ENCODE data around the gene GTF2H1. TPM values are rescaled to one million over a fixed set of nuclear protein-coding genes. Genes with fewer than 3 reads are reported as not detected.

GTF2H1 gene
- total RNA-seq, 2 donors from 2014 or later = 22.2 to 22.4 TPM

DNA sequence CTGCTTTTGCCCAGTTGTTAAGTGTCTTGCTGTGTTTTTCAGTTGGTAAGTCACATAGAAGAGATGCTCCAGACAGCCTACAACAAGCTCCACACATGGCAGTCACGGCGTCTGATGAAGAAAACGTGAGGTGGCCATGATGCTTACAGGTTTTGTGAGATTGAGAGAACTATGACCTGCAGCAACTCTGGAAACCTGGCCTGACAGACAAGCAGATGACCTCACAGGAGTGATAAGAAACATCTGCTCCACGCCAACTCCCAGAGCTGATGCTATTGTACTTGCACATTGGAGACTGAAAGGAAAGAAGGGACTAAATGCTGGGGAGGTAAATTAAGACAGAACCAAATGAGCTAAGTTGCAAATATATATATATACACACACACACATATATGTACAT is 43.4 kb downstream of the GTF2H1 start:
- ATAC-seq = no peak
- intact Hi-C loops (cut with DNase I) = loop anchor here in 1 of 2 donors (5.0 kb wide), 1 partner anchor 42 kb away; no protein-coding TSS in a partner anchor
- no peak for DNase-seq

DNA sequence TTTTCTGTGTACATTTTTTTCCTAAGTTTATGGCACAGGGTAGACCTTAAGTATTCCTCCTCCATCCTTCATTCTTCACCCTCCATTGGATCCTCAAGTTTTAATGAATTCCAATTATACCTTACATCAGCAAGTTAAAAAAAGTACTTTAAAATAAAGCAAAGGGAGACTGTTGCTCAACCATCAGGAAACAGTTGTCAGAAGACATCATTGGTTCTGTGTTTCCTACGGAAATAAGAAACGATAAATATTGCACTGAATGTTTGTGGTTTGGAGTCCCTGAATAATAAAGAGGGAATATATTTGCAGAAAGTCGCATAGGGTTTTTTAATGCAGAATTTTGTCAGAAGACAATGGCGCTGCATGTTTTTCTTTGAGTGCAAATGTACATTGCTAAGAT is 43.9 kb downstream of the GTF2H1 start:
- ATAC-seq = no peak
- intact Hi-C loops (cut with DNase I) = loop anchor here in 1 of 2 donors (5.0 kb wide), 1 partner anchor 41 kb away; no protein-coding TSS in a partner anchor
- DNase-seq = no peak

DNA sequence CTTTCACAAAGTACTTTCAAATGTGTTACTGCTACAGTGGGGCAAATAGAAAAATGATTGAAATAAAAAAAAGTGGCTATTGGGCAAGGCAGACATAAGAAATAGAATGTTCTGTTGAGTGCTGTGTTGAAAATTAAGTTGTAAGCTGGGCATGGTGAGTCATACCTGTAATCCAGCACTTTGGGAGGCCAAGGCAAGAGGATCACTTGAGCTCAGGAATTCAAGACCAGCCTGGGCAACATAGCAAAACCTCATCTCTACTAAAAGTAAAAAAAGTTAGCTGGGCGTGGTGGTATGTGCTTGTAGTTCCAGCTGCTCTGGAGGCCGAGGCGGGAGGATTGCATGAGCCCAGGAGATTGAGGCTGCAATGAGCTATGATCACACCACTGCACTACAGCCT is 45.1 kb downstream of the GTF2H1 start:
- intact Hi-C loops (cut with DNase I) = loop anchor here in 1 of 2 donors (5.0 kb wide), 1 partner anchor 40 kb away; no protein-coding TSS in a partner anchor
- DNase-seq (no peak), ATAC-seq (no peak)

DNA sequence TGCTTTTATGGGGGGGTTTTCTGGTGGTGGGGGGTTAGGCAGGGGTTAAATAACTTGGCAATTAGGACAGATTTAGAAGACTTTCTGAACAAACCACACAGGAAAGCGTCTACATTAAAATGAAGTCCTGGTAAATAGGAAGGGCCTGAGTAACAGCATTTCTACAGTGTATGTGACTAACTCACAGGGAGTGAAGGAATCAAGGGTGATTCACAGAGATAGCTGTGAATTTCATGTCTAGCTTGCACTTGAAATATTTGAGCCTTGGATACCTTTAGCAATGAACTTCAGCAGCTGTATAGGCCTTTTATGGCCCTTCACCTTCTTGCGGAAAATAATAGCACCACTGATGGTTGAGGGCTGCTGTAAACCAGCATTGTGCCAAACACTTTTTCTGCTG is 45.9 kb downstream of the GTF2H1 start:
- intact Hi-C loops (cut with DNase I) = loop anchor here in 1 of 2 donors (5.0 kb wide), 1 partner anchor 39 kb away; no protein-coding TSS in a partner anchor
- peak in 1 of 2 donors; percentile 81 for ATAC-seq
- no peak for DNase-seq

DNA sequence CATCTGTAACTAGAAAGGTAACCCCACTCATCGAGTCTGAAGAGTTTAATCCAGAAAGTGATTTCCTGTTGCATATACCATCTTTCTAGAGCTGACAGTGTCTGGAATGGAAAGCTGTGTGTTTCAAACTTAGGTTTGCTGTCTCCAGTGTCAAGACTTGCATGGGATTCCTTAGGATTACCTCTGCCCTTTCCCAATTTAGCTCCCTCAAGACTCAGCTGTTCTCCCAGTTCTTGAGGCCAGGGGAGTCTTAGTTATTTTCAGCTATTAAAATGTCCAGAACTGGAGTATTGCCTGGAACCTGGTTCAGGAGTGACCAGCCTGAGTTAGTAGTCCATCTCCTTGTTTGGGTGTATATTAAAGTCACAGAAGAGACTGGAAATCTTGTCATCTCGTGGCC is 47.0 kb downstream of the GTF2H1 start:
- intact Hi-C loops (cut with DNase I) = loop anchor here in 1 of 2 donors (5.0 kb wide), 1 partner anchor 38 kb away; no protein-coding TSS in a partner anchor
- DNase-seq = no peak

DNA sequence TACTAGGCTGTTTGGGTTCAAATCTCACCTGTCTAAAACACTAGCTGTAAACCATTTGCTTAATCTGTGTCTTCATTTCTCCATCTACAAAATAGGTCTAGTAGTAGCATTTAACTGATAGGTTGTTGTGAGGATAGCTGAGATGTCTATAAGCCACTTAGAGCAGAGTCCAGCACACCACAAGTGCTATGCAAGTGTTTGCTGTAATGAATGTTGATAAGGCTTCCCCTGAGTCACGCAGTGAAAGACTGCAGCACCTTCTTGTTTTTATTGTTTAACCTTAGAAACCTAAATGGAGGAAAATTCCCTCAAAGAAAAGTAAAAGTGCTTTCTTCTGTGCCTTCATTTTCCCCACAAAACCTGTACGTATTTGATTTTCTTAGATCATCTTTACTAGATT is 48.9 kb downstream of the GTF2H1 start:
- intact Hi-C loops (cut with DNase I) = no loop called here
- DNase-seq (no peak), ATAC-seq (peak in 1 of 2 donors; percentile 54)

More for the DNA sequence above, 47.0 kb downstream of the GTF2H1 start:
- no peak for ATAC-seq

DNA sequence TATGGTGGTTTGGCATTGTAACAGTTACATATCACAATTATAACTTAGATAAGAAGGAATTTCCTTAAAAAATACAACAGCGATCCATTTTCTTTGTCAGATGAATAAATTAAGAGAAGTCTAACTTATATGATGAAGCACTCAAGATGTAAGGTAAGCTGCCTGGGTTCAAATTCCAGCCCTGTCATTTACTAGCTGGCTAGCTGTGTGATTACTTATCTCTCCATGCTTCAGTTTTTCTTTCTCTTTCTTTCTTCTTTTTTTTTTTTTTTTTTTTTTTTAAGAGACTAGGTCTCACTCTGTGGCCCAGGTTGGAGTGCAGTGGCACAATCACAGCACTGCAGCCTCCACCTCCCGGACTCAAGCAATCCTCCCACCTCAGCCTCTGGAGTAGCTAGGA is 49.8 kb downstream of the GTF2H1 start:
- DNase-seq = no peak
- no peak for ATAC-seq
- intact Hi-C loops (cut with DNase I) = no loop called here

DNA sequence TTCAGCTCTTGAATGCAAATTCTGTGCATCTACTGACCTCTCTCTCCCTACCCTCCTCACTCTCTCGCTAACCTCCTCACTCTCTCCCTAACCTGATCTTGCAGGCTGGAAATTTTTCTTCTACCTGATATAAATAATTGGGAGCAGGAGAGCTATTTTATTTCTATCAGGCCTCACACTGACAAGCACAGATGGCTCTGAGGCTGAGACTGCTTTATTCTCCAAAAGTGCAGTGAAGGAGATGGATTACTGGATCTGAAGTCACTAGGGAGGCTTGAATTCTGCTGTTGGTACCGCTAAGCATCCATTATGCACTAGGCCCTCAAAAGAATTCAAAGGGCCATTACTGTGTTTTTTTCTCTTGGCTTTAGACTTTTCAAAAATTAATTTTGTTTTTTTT is 52.6 kb downstream of the GTF2H1 start:
- ATAC-seq (no peak), DNase-seq (no peak)
- intact Hi-C loops (cut with DNase I) = no loop called here

DNA sequence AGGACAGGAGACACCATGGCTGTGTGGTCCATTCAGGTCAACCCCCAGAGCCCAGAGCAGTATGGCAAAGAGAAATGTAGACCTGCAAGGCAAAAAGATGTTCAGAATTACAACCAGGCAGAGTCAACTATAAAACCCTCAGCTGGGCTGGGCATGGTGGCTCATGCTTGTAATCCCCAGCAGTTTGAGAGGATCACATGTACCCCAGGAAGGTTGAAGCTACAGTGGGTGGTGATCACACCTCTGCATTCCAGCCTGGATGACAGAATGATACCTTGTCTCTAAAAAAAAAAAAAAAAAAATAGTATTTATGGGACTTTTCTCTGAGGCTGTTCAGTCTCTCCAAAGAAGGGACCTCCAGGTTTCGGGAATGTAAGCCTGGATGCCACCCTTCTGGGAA is 53.6 kb downstream of the GTF2H1 start:
- DNase-seq (no peak), ATAC-seq (no peak)
- intact Hi-C loops (cut with DNase I) = no loop called here

DNA sequence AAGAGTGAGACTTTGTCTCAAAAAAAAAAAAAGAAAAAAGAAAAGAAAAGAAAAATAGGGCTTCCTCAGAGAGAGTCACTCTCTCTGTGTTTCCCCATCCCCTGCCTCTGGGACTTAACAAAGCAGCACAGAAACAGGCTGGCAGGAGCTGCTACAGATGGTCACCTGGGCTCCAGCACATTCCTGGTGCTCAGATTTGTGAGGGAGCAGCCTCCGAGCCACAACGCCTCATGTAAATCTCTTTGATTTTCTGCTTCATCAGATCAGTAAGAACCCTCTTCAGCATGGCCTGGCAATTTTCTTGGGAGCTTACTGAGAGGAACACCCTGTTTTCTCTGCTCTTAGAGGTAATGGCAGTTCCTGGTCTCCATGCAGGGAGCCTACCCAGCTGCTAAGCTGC is 56.8 kb downstream of the GTF2H1 start:
- DNase-seq (no peak), ATAC-seq (no peak)
- intact Hi-C loops (cut with DNase I) = no loop called here

DNA sequence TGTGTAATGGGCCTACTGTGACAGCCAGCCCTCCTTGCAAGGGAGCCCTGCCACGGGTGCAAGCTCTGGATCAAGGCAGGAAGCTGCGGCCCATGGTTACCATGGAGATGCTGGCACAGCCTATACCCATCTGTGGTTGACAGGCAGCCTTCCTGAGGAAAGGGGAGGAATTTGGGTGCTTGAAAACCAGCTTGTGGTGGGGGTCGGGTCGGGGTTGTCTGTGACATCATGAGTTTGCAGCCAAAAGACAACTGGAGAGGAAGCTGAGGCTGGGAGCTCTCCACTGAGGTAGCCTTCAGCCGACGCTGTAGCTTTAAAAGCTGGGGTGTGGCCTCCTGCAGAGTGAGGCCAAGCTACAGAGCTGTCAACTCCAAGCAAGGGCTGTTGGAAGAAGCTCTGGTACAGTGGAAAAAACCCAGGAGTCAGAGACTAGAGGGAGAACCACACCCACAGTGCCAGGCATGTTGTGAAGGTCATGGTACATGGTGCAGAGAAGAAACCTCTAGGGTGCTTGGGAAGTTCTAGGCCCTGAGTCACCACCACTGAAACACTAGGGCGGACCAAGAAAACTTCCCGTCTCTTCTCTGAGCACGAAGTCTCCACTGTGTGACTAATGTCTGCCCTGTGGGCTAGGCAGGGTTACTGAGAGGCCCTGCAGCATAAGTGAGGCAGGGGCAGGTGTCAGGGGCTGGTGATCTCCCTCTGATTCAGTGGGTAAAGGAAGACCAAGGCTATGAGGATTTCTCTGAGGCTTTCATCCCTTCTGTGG is 61.2 kb downstream of the GTF2H1 start:
- peak; percentile 94 to 97 for ATAC-seq
- intact Hi-C loops (cut with DNase I) = loop anchor here in 1 of 2 donors (1.0 kb wide), 1 partner anchor 11 kb away; the partner anchor contains the start of gene LDHA

DNA sequence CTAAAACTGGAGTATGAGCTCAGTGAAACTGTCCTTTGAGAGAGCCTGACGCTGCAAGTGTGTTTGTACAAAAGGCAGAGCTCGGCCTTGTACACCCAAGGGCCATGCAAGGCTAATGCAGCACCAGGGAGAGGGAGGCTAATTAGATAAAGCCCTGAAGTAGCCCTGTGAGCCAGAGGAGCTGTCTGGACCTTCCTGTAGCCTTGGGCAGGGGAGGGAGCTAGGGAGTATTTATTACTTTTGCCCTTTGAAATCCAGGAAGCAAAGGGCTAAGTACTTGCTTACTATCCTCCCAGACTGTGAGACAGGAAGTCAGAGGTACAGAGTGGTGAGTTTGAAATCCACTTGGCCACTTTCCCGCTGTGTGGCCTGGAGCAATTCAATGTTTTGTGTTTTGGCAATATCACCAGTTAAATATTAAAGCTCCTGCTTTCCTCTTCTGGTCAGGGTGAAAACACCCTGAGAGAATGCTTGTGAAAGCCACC is 61.8 kb downstream of the GTF2H1 start:
- ATAC-seq (peak; percentile 76 to 81), DNase-seq (peak; percentile 66)
- intact Hi-C loops (cut with DNase I) = loop anchor here in 1 of 2 donors (1.0 kb wide), 1 partner anchor 10 kb away; the partner anchor contains the start of gene LDHA

More for the DNA sequence above, 61.2 kb downstream of the GTF2H1 start:
- DNase-seq = peak; percentile 89

DNA sequence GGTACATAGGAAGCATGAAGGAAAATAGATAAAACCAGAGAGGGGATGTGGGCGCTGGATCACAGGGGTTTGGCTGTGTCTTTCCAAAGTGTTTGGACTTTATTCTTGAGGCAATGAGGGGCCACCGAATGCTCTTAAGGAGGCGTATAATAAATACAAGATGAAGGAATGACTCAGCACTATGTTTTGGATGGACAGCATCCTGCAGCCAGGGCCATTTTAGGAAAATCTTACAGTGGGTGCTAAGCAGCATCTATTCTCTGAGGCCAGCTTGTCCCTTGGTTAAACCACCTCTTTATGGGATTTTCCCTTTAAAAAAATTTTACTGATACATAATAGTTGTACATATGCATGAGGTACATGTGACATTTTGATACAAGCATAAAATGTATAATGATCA is 67.7 kb downstream of the GTF2H1 start:
- intact Hi-C loops (cut with DNase I) = no loop called here
- no peak for DNase-seq
- no peak for ATAC-seq

DNA sequence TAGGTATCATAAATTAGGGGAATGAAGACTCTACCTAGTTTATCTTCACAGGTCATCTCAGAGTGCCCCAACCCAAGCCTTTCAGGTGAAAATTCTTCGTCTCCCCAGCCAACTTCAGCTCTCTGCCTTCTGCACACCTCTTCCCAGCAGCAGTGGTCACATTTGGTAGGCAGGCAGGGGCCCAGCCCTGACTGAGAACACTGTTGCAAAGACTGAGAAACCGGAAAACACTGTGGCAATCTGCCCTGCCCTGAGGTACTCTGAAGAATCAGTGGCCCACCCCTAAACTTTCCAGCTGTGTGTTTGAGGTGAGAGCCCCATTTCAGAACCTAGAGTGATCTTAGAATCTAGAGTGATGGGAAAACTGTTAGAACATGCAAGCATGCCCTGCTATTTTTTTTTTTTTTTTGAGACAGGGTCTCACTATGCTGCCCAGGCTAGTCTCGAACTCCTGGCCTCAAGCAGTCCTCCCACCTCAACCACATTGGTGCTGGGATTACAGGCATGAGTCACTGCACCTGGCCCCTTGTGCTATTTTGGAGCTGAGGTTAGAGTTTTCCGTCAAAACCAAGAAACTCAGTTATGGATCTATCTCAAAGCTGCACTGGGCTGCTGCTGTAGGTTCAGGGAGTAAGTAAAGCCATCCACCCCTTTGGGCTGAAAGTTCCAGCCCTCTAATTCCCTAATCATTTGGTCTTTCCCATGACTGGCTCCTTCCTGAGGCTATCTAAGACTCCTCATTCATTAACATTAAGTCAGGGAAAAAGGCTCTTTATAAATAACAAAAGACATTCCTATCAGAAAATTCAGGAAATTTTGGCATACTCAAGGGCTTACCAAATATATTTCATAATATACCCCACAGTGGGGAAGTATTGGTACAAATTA is 70.3 kb downstream of the GTF2H1 start:
- ATAC-seq (no peak), DNase-seq (no peak)
- intact Hi-C loops (cut with DNase I) = no loop called here

DNA sequence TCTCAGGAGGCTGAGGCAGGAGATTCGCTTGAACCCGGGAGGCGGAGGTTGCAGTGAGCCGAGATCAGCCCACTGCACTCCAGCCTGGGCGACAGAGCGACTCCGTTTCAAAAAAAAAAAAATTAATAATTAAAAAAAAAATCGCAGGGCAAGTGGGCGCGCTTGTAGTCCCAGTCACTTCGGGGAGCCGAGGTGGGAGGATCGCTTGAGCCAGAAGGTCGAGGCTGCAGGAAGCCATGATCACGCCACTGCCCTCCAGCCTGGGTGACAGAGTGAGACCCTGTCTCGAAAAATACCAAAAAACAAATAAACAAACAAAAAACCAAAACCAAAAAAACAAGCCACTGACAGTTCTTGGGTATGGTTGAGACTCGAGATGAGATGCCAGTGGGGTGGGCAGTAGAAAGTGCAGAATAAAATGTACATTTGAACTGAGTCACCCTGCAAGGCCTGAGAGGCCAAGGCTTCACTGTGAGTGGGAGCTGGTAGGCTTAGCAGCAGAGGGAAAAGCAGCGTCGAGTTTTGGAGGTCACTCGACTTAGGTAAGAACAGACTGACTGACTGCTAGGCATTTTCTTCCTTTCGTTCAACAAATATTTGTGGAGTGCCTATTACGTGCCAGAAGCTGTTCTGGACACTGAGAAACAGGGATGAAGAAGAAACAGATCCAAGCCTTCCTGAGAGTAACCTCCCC is 71.4 kb downstream of the GTF2H1 start:
- intact Hi-C loops (cut with DNase I) = loop anchor here in 1 of 2 donors (1.0 kb wide), 1 partner anchor 9 kb away; no protein-coding TSS in a partner anchor
- ATAC-seq = peak in 1 of 2 donors; percentile 3

DNA sequence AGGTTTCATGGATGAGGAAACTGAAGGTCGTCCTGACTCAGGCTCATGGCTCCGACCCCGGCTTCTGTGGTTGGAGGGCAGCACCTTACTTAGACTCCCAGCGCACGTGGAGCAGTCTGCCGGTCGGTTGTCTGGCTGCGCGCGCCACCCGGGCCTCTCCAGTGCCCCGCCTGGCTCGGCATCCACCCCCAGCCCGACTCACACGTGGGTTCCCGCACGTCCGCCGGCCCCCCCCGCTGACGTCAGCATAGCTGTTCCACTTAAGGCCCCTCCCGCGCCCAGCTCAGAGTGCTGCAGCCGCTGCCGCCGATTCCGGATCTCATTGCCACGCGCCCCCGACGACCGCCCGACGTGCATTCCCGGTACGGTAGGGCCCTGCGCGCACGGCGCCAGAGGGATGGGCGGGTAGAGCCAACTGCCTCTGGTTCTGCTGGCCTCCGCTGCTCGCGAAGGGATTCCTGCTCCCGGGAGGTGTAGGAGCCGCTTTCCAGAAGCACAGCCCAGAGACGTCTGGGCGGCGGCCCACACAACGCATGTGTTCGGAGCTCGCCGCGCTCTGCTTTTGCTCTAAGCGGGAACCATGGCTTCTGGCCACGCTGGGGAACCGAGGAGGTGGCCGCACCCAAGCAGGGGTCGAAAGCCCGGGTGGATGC is 72.0 kb downstream of the GTF2H1 start, which contains the start of gene LDHA:
Gene LDHA, plus strand, starts transcription at position 289 of the 653 bp plus-strand sequence. CDS start 2,280 bp downstream, outside the sequence.
- intact Hi-C loops (cut with DNase I) = loop anchor here in 1 of 2 donors (1.0 kb wide), 1 partner anchor 10 kb away; no protein-coding TSS in a partner anchor
- peak; percentile 90 for ATAC-seq
- peak; percentile 100 for DNase-seq

More for the DNA sequence above, 71.4 kb downstream of the GTF2H1 start:
- DNase-seq = no peak

DNA sequence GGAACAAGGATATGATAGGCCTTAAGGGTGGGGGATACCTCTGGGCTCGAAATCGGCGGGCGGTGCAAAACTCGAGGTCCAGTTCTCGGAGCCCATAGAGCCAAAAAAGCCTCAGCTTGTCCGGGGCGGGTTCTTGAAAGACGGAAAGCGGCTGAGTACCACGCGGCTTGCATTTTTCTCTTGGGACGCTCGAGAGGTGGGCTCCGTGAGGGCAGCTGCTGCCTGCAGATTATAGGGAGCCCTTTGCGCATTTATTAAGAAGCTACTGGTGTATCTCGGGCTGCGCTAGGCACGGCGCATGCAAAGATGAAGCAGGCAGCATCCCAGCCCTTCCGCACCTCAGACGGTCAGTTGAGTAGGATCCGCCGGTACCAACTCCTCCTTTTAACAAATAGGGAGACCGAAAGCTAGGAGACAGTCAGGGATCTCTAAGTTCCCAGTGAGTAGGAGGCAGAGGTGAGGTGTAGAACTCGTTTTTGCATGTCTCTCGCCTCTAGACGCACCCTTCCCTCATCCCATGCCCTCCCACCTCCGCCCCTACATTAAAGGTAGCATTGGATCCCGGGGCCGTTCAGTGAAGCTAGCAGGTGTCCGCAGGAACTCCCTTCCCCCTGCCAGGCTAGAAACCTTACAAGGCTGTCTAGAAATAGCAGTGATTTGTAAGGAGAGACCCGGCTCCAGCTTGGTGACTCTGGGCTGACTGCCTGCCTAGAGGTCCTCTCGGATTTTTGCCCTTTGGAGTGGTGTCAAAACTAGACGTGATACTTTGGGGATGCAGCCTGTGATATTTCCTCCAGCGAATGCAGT is 72.8 kb downstream of the GTF2H1 start:
- ATAC-seq (peak in 1 of 2 donors; percentile 3), DNase-seq (no peak)
- intact Hi-C loops (cut with DNase I) = loop anchor here in 1 of 2 donors (1.0 to 5.0 kb wide), 2 partner anchors 11 to 73 kb away; partner anchors contain the start of genes GTF2H1 and HPS5

All from left cardiac atrium (tissue), 4 donors.